ENCODE measurements around the gene MYF5. TPM values are rescaled to one million over a fixed set of nuclear protein-coding genes. Genes with fewer than 3 reads are reported as not detected.

The MYF5 gene
- total and polyA plus RNA-seq, 2 of the 4 experiments (the other 2 are of a cell fraction), result not detected

Other genes starting within 250 kb of the MYF5 start
- gene MYF6, start 9.3 kb upstream of the MYF5 start, total RNA-seq (2012; rRNA removed), result not detected in 2 replicates
- gene MYF6, start 9.3 kb upstream of the MYF5 start, polyA plus RNA-seq (2012; rRNA removed), result not detected in 2 replicates
- gene LIN7A, start 221.0 kb downstream of the MYF5 start, total RNA-seq (2012; rRNA removed), result 23.9 and 24.7 TPM in 2 replicates
- gene LIN7A, start 221.0 kb downstream of the MYF5 start, polyA plus RNA-seq (2012; rRNA removed), result 9.1 and 10.8 TPM in 2 replicates